Spleen (tissue), 11 donors: ENCODE results near the gene KRT79. TPM values are rescaled to one million over a fixed set of nuclear protein-coding genes. Genes with fewer than 3 reads are reported as not detected.

ENCODE experiments used
- DNase-seq: peaks from one replicate; pipeline ENCODE4 v3.0.0-alpha.2; 2020
- H3K27ac ChIP-seq, 8 donors: fragments of 200-600 bp; sonication (generic) in 7 of 8; 1 replicate in 4 of 8; 2 replicates in 4 of 8; pipeline versions ENCODE4 v1.5.0 to v1.8.0; 2016 to 2021; ENCODE audit warnings: inconsistent platforms in 4 of 8, mild to moderate bottlenecking in 4 of 8, moderate library complexity in 1 of 8
- H3K27me3 ChIP-seq, 7 donors: fragments of 200-600 bp; sonication (generic) in 6 of 7; replicated peaks in 1 of 7; 1 replicate in 4 of 7; 2 replicates in 3 of 7; pipeline versions ENCODE4 v1.5.0 to v1.8.0; 2016 to 2021; ENCODE audit warnings: inconsistent platforms in 3 of 7, mild to moderate bottlenecking in 1 of 7
- H3K36me3 ChIP-seq, 6 donors: fragments of 200-600 bp; sonication (generic) in 5 of 6; 1 replicate in 4 of 6; 2 replicates in 2 of 6; pipeline versions ENCODE4 v1.5.0 to v1.8.0; 2016 to 2021; ENCODE audit warnings: inconsistent platforms in 2 of 6
- H3K4me1 ChIP-seq, 6 donors: fragments of 200-600 bp; sonication (generic) in 5 of 6; 1 replicate in 3 of 6; 2 replicates in 3 of 6; pipeline versions ENCODE4 v1.5.0 to v1.8.0; 2016 to 2021; ENCODE audit warnings: inconsistent platforms in 3 of 6
- H3K4me3 ChIP-seq, 8 donors: fragments of 200-600 bp; sonication (generic) in 7 of 8; 1 replicate in 4 of 8; 2 replicates in 4 of 8; pipeline versions ENCODE4 v1.5.0 to v1.8.0; 2016 to 2021; ENCODE audit warnings: inconsistent platforms in 4 of 8, mild to moderate bottlenecking in 4 of 8, moderate library complexity in 2 of 8
- H3K9me3 ChIP-seq, 8 donors: fragments of 200-600 bp; sonication (generic) in 7 of 8; 1 replicate in 4 of 8; 2 replicates in 4 of 8; pipeline versions ENCODE4 v1.5.0 to v1.8.0; 2016 to 2021; ENCODE audit warnings: inconsistent platforms in 4 of 8
- POLR2A ChIP-seq, 3 donors: fragments of 450-650 bp; IDR thresholded peaks; one replicate each; pipeline ENCODE4 v1.5.1; 2017; ENCODE audit warnings: antibody characterized with exemption in 3 of 3, mild to moderate bottlenecking in 1 of 3
- POLR2AphosphoS5 ChIP-seq, 3 donors: sonication (generic); formaldehyde crosslinking; IDR thresholded peaks; one replicate each; pipeline ENCODE4 v1.5.1; 2017; ENCODE audit warnings: antibody characterized with exemption in 3 of 3
- WGBS, 5 donors: extraction: QIAGEN DNeasy Blood & Tissue Kit in 3 of 5; methylation state at CpG; one replicate each; pipeline versions ENCODE4 v1.1.5 to v1.1.7; 2013 to 2018; 5-methylcytosine and 5-hydroxymethylcytosine counted together
- intact Hi-C: fragments of 100-400 bp; cut with DNase I; formaldehyde crosslinking; loops from one replicate; pipeline ENCODE4 v1.15.0; 2023; ENCODE audit warnings: low total_unique reads
- polyA plus RNA-seq, 3 donors: library from polyadenylated mRNA; stranded (reverse); fragments of 200-250 nt; gene quantifications; one replicate each; pipeline ENCODE4 v1.2.1, GENCODE V29; 2013
- total RNA-seq, 7 donors: library from RNA; depleted of rRNA in 3 of 7; stranded (reverse); fragments of >200 nt in 3 of 7; fragmentation: NEBNext Ultra II Directional in 4 of 7; extraction: Animal tissue kit (Norgen Biotek cat#: 25700) in 4 of 7; gene quantifications; one replicate each; pipeline versions ENCODE4 v1.1.0 to v1.2.1, GENCODE V29; 2016 to 2021
- TF ChIP-seq, protein P1 (sequence below), 11 experiments: fragments of 200-600 bp in 7 of 11; fragments of 450-650 bp in 4 of 11; sonication (generic) in 4 of 11; IDR thresholded peaks in 8 of 11; conservative IDR thresholded peaks in 3 of 11; 1 replicate in 7 of 11; 2 replicates in 4 of 11; pipeline versions ENCODE4 v1.4.0 to v1.8.0; 2016 to 2021; ENCODE audit warnings: antibody characterized with exemption in 11 of 11, inconsistent platforms in 4 of 11, mild to moderate bottlenecking in 1 of 11
- donor health status: healthy with polysubstance abuse.
- donor health status: DM: no; HTN: no; CAD: no; lungs with moderate emphysema.
- donor health status: DM: no; HTN: no; CAD: no.
- donor health status: Bipolar disorder and iron deficiency.
- donor health status: healthy.
- donor health status: DM: no; HTN: no; CAD: no.
- donor health status: DM: yes; HTN: yes; CAD: no.

Gene KRT79
- total and polyA plus RNA-seq, 10 donors: 0.15 to 0.37 (median 0.19) TPM; not detected in 7

- H3K9me3 ChIP-seq: no peaks in the 10 kb centered on the region
- H3K4me3 ChIP-seq: peak overlapping the region in 1 of 8 donors; percentile 36
- H3K27me3 ChIP-seq: peaks cover 0 to 21% (median 0%) of the 10 kb centered on the region in 7 donors
- peak overlapping the region in 4 of 8 donors; percentile 14 to 50 (median 40) for H3K27ac ChIP-seq
- intact Hi-C loops: no loop called here
- TF ChIP-seq POLR2A (IDR thresholded peaks at IDR 0.05): no peak
- TF ChIP-seq, protein P1, sequence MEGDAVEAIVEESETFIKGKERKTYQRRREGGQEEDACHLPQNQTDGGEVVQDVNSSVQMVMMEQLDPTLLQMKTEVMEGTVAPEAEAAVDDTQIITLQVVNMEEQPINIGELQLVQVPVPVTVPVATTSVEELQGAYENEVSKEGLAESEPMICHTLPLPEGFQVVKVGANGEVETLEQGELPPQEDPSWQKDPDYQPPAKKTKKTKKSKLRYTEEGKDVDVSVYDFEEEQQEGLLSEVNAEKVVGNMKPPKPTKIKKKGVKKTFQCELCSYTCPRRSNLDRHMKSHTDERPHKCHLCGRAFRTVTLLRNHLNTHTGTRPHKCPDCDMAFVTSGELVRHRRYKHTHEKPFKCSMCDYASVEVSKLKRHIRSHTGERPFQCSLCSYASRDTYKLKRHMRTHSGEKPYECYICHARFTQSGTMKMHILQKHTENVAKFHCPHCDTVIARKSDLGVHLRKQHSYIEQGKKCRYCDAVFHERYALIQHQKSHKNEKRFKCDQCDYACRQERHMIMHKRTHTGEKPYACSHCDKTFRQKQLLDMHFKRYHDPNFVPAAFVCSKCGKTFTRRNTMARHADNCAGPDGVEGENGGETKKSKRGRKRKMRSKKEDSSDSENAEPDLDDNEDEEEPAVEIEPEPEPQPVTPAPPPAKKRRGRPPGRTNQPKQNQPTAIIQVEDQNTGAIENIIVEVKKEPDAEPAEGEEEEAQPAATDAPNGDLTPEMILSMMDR (IDR thresholded peaks at IDR 0.05 in 8 of 11, conservative IDR thresholded peaks at IDR 0.05 in 3 of 11): peak in 10 of 11 experiments; percentile 31 to 87 (median 71)
- H3K4me1 ChIP-seq: peaks cover 0 to 58% (median 32%) of the 10 kb centered on the region in 6 donors
- peak; percentile 86 for DNase-seq
- WGBS, 5 donors: 23 to 35% (median 27%) methylated on average over 10 to 14 of the region's 14 CpGs
- no peaks in the 10 kb centered on the region for H3K36me3 ChIP-seq
Observed at GRCh38 chr12:52870361-52871290, 36.5 kb upstream of the KRT79 start.

- DNase-seq: no peak
- H3K27ac ChIP-seq: no peak overlapping the region
- TF ChIP-seq POLR2AphosphoS5 (IDR thresholded peaks at IDR 0.05) (no peak), POLR2A (IDR thresholded peaks at IDR 0.05) (no peak)
- TF ChIP-seq, protein P1 (IDR thresholded peaks at IDR 0.05 in 8 of 11, conservative IDR thresholded peaks at IDR 0.05 in 3 of 11): no peak
- intact Hi-C loops: no loop called here
- H3K27me3 ChIP-seq: peaks cover 0 to 1% (median 0%) of the 10 kb centered on the region in 7 donors
- 5 to 22% (median 8%) methylated on average over 4 to 9 of the region's 9 CpGs for WGBS, 5 donors
- H3K4me3 ChIP-seq: no peak overlapping the region
- peaks cover 0 to 38% (median 20%) of the 10 kb centered on the region in 6 donors for H3K4me1 ChIP-seq
- no peaks in the 10 kb centered on the region for H3K36me3 ChIP-seq
- H3K9me3 ChIP-seq: no peaks in the 10 kb centered on the region
Observed at GRCh38 chr12:52867642-52868041, 33.5 kb upstream of the KRT79 start.

DNA sequence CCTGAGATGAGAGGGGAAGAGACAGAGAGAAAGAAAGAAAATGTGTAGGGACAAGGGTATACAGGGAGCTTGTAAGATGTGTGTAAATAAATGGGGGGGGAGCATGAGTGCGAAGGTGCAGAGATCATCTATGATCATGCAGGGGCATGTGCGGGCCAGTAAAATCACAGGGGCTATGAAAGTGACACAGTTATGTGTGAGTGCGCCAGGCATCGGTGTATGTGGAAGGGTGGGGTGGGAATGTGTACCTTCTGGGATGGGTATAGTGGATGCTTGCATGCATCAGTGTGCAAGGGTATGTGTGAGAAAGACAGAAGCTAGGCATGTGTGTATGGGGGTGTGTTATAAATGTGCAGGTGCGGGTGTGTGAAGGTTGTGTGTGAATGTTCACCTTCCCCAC lies 33.0 kb upstream of the KRT79 start:
- intact Hi-C loops: no loop called here
- Histone ChIP-seq H3K9me3 (no peaks in the 10 kb centered on the region), H3K27ac (no peak overlapping the region), H3K36me3 (no peaks in the 10 kb centered on the region), H3K27me3 (no peaks in the 10 kb centered on the region), H3K4me3 (no peak overlapping the region), H3K4me1 (peaks cover 0 to 38% (median 20%) of the 10 kb centered on the region in 6 donors)
- 87 to 91% (median 90%) methylated on average over 5 of the region's 5 CpGs for WGBS, 5 donors
- TF ChIP-seq, protein P1 (IDR thresholded peaks at IDR 0.05 in 8 of 11, conservative IDR thresholded peaks at IDR 0.05 in 3 of 11): no peak
- TF ChIP-seq POLR2A (IDR thresholded peaks at IDR 0.05) (no peak), POLR2AphosphoS5 (IDR thresholded peaks at IDR 0.05) (no peak)
- no peak for DNase-seq
